K562 (cell line): ENCODE measurements around the gene DPH2. TPM values are rescaled to one million over a fixed set of nuclear protein-coding genes. Genes with fewer than 3 reads are reported as not detected.
A peak's percentile ranks its signal among the peaks of the same experiment; 100 is the strongest.

Source experiments
- ATF4 ChIP-seq: fragments of 450-650 bp; formaldehyde crosslinking; IDR thresholded peaks from 2 replicates; pipeline ENCODE4 v1.4.0; 2022; ENCODE audit warnings: mild to moderate bottlenecking, moderate library complexity
- BCL6 ChIP-seq: fragments of 250-450 bp; sonication (Bioruptor Pico); IDR thresholded peaks from 2 replicates; pipeline ENCODE4 v1.4.0; 2020
- FOXJ2 ChIP-seq: fragments of 200-800 bp; sonication (Bioruptor generic); IDR thresholded peaks from 2 replicates; pipeline ENCODE4 v1.6.1; 2016; ENCODE audit warnings: missing genetic modification characterization, missing compliant biosample characterization
- HCFC1 ChIP-seq: IDR thresholded peaks from 2 replicates; pipeline ENCODE4 v1.6.1; 2012; ENCODE audit warnings: low read depth, low read length, improper control_type of control experiment
- RBFOX2 ChIP-seq: fragments of 200-400 bp; formaldehyde crosslinking; IDR thresholded peaks from 2 replicates; pipeline ENCODE4 v1.6.1; 2017; ENCODE audit warnings: low read depth, mild to moderate bottlenecking, low read length, moderate library complexity
- RFX5 ChIP-seq: IDR thresholded peaks from 2 replicates; pipeline ENCODE4 v1.6.1; 2011; ENCODE audit warnings: low read depth, mild to moderate bottlenecking, improper control_type of control experiment, low read length
- SIX5 ChIP-seq, 2 experiments: IDR thresholded peaks; 2 replicates each; pipeline ENCODE4 v1.6.1; 2011; ENCODE audit warnings: low read length in 2 of 2, borderline replicate concordance in 1 of 2, low read depth in 1 of 2, mild to moderate bottlenecking in 1 of 2, moderate library complexity in 1 of 2; ENCODE audit not compliant: insufficient read depth in 1 of 2
- SMARCA5 ChIP-seq: fragments of 450-650 bp; IDR thresholded peaks from 2 replicates; pipeline ENCODE4 v1.6.1; 2016
- UBTF ChIP-seq, 2 experiments: IDR thresholded peaks; 2 replicates each; pipeline ENCODE4 v1.6.1; 2012; ENCODE audit warnings: improper control_type of control experiment in 2 of 2, low read depth in 2 of 2, low read length in 2 of 2, borderline replicate concordance in 1 of 2
- ZNF407 ChIP-seq: fragments of 450-650 bp; IDR thresholded peaks from 2 replicates; pipeline ENCODE4 v1.6.1; 2016; ENCODE audit warnings: low read depth
- ZNF551 ChIP-seq: fragments of 250-450 bp; sonication (Bioruptor Pico); IDR thresholded peaks from 2 replicates; pipeline ENCODE4 v1.5.0; 2021; ENCODE audit warnings: mild to moderate bottlenecking, moderate library complexity
- ZNF76 ChIP-seq: fragments of 250-450 bp; sonication (Bioruptor Pico); IDR thresholded peaks from 2 replicates; pipeline ENCODE4 v1.4.0; 2020; ENCODE audit warnings: mild to moderate bottlenecking, moderate library complexity, borderline replicate concordance
- ZZZ3 ChIP-seq: fragments of 450-650 bp; IDR thresholded peaks from 2 replicates; pipeline ENCODE4 v1.6.1; 2016; ENCODE audit warnings: antibody characterized with exemption, mild to moderate bottlenecking, moderate library complexity
- polyA plus RNA-seq, 8 experiments: library from polyadenylated mRNA; depleted of rRNA in 4 of 8; stranded (reverse) in 5 of 8; unstranded in 3 of 8; fragments of >200 nt; fragmentation: Nextera tagmentation in 2 of 8; fragmentation: Illumina TruSeq in 1 of 8; extraction: Ambion mirVana in 2 of 8; extraction: Trizol in 1 of 8; gene quantifications; 2 replicates each; pipeline versions ENCODE4 v1.2.1 to v1.2.3, GENCODE V29; 2011 to 2014; ENCODE audit warnings: inconsistent platforms in 1 of 8, missing spikeins in 1 of 8
- total RNA-seq, 7 experiments: library from RNA; depleted of rRNA in 6 of 7; stranded (reverse); fragments of >200 nt in 6 of 7; fragmentation: Illumina TruSeq in 2 of 7; extraction: Trizol in 2 of 7; gene quantifications; 2 replicates each; pipeline versions ENCODE4 v1.2.1 to v1.2.3, GENCODE V29; 2011 to 2021; ENCODE audit warnings: low replicate concordance in 1 of 7

DPH2 gene
- total and polyA plus RNA-seq, 9 of the 15 experiments (the other 6 are each of a cell fraction or from before 2014, with no cell fraction given) = 17.9 to 94.1 (median 68.1) TPM

- TF ChIP-seq ZZZ3 (no peak), SMARCA5 (no peak), RFX5 (no peak), ZNF76 (CRISPR knock-in tag) (no peak), SIX5 (IDR thresholded peaks at IDR 0.05; ENCODE audit: borderline replicate concordance in 1 of 2, insufficient read depth in 1 of 2, low read depth in 1 of 2, low read length in 2 of 2) (no peak), ATF4 (CRISPR knock-in tag) (no peak), FOXJ2 (tag) (no peak), ZNF407 (no peak), BCL6 (CRISPR knock-in tag) (no peak), ZNF551 (CRISPR knock-in tag) (no peak), HCFC1 (0 out of 2 replicates have a peak, but pooled peaks have one; percentile 7), RBFOX2 (no peak), UBTF (IDR thresholded peaks at IDR 0.05; ENCODE audit: borderline replicate concordance in 1 of 2, low read depth in 2 of 2, low read length in 2 of 2) (0 out of 4 replicates have a peak, but pooled peaks have one; percentile 1 to 46)
These were observed 8.9 kb downstream of the DPH2 start, which contains the start of gene B4GALT2 (continued) for GRCh38 chr1:43978551-43979260.
